HG03135 (cell line): Measurements from ENCODE around the gene PCSK5.

Experiments used
- ATAC-seq: cut with Tn5 transposase; IDR thresholded peaks from one replicate; pipeline ENCODE4 v1.9.1; 2021; ENCODE audit warnings: mild to moderate bottlenecking, moderate library complexity; ENCODE audit not compliant: unreplicated experiment

Gene PCSK5

DNA sequence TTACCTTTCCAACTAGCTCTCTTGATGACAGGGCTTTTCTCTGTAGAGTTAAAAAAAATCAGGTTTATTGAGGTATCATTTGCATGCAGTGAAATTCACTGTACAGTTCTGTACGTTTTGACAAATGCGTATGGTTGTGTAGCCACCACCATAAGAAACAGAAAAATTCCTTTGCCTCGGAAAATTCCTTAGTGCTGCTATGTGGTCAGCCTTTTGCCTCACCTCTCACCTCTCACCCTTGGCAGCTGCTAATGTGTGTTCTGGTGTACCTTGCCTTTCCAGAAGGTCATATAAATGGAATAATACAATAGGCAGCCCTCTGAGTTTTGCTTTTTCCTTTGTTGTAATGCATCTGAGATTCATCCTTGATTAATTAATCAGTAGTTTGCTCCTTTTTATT lies 28.4 kb downstream of the PCSK5 start:
- ATAC-seq = no peak

DNA sequence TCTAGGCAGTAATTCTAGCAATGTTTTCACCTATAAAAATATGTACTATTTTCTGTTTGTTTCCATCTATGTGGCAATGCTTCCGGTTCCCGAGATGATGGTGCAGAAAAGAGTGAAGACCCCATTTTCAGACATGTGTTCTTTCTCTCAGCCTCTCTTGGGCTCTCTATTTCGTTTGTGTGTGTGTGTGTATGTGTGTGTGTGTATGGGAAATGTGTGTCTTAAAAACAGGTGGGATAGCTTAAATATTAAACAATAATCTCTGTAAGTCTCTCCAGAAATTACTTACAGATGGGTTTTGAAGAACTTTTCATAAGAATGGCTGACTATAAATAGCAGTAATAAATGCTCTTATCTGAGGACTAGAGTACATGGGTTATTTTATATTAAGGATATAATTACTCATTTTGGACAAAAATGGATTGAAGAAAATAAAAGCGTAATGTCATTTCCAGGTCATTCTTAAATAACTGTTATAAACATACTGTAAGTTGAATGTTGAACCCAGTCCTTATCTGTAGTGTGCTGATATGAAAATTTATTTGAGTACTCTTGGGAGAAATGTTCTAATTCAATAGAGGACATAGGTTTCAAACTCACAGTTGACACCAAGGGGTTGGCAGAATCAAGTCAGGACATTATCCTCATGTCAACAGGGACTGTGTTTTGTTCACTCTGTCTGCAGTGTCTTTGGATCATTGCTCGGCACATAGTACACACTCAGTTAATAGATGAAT lies 31.1 kb downstream of the PCSK5 start:
- ATAC-seq = no peak

- ATAC-seq = no peak
Measured at GRCh38 chr9:75926385-75926784, 35.9 kb downstream of the PCSK5 start.

DNA sequence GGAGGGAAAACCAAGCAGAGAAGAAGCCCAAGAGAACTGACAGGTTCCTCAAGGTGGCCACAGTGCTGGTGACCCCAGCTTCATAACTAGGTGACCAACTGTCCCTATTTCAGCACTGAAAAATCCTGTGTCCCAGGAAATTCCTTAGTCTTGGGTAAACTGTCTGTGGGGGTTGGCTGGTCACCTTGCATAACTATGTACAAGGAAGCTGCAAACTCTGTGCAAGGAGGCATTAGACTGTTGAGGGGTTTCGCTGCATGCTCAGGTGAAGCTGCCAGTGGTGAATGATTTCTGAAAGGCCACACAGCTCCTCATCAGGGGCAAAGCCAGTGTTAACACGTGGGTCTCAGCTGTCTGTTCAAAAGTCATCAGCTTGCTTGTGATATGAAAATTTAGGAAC lies 36.9 kb downstream of the PCSK5 start:
- no peak for ATAC-seq

- ATAC-seq = no peak
Measured at GRCh38 chr9:75930190-75930589, 39.7 kb downstream of the PCSK5 start.

GRCh38 chr9:75930730-75931321 lies 40.4 kb downstream of the PCSK5 start:
- no peak for ATAC-seq

DNA sequence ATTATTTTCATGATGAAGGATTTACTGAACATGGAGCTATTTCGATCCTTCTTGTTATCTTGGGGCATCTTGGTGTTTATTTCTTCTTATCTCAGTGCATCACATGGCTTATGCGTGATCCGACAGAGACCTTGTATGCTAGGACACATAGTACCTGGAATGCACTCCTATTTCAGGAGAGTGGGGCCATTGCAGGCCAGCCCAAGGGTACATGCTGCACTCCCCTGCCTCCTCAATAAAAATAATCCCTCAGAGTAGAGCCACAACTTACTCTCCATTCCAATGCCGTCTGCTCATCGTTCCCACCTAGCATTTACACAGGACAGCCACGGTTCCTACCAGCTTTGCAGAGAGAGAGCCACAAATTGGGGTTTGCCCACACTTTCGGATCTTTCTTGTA lies 43.5 kb downstream of the PCSK5 start:
- ATAC-seq = no peak

GRCh38 chr9:75935591-75935990 lies 45.1 kb downstream of the PCSK5 start:
- ATAC-seq = no peak

GRCh38 chr9:75937521-75938258 lies 47.2 kb downstream of the PCSK5 start:
- no peak for ATAC-seq

GRCh38 chr9:75938946-75939345 lies 48.5 kb downstream of the PCSK5 start:
- no peak for ATAC-seq

- no peak for ATAC-seq
Measured at GRCh38 chr9:75939536-75940111, 49.2 kb downstream of the PCSK5 start.

GRCh38 chr9:75941066-75941465 lies 50.6 kb downstream of the PCSK5 start:
- ATAC-seq = no peak

- no peak for ATAC-seq
Measured at GRCh38 chr9:75941577-75942311, 51.3 kb downstream of the PCSK5 start.

- no peak for ATAC-seq
Measured at GRCh38 chr9:75946766-75947165, 56.3 kb downstream of the PCSK5 start.

GRCh38 chr9:75947233-75947632 lies 56.8 kb downstream of the PCSK5 start:
- ATAC-seq = no peak

- ATAC-seq = no peak
Measured at GRCh38 chr9:75950998-75951397, 60.5 kb downstream of the PCSK5 start.

DNA sequence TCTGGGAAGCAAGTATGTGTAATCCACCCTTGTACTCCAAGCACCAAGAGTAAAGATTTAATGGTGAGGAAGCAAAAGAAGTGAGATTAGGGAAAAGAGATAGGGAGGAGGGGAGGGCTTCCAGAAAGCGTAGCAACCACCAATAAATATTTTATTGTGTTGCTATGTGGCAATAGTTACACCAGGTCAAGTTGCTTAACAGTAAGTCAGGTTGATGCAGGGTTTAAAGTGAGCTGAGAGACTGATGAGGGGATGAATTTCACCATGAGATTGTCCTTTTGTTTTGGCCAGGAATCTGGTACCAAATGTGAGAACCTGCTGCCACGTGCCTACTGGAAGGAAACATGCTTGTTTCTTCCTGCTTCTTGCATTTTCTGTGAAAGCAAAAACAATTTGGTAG lies 62.7 kb downstream of the PCSK5 start:
- no peak for ATAC-seq

GRCh38 chr9:75956161-75956560 lies 65.7 kb downstream of the PCSK5 start:
- ATAC-seq = no peak

GRCh38 chr9:75957116-75957515 lies 66.6 kb downstream of the PCSK5 start:
- ATAC-seq = no peak

GRCh38 chr9:75958226-75958625 lies 67.8 kb downstream of the PCSK5 start:
- ATAC-seq = no peak

DNA sequence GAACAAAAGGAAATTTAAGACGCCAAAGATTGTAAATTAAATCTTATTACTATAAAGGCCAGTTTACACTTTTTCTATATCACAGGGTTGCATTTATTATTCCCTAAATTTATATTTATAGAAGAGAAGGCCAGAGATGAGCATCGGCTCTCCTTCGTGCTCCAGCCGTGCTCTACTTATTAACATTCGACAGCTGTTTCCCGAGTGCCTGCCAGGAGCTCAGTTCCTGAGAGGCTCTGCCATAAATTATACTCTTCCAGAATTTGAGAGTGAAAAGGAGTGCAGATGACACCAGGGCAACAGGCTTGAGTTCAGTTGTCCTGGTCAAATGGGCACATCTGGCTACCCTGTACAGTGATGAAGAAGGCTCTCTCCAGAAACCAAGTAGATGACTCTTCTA lies 70.1 kb downstream of the PCSK5 start:
- ATAC-seq = no peak
